Esophagus squamous epithelium (tissue), 5 donors: ENCODE data around the gene DUSP14. TPM values are rescaled to one million over a fixed set of nuclear protein-coding genes. Genes with fewer than 3 reads are reported as not detected.

Experiments
- DNase-seq: peaks from one replicate; lab custom pipeline; 2025; lab: John Stamatoyannopoulos, UW
- H3K27ac ChIP-seq, 4 donors: fragments of 200-600 bp; sonication (generic); one replicate each; pipeline ENCODE4 v1.5.1; 2016 to 2019; ENCODE audit warnings: mild to moderate bottlenecking in 1 of 4
- H3K27me3 ChIP-seq, 4 donors: fragments of 200-600 bp; sonication (generic); 1 replicate in 3 of 4; 2 replicates in 1 of 4; pipeline versions ENCODE4 v1.5.1 to v1.6.0; 2017 to 2021; ENCODE audit warnings: antibody characterized with exemption in 1 of 4
- H3K36me3 ChIP-seq, 3 donors: fragments of 200-600 bp; sonication (generic); one replicate each; pipeline ENCODE4 v1.5.1; 2016 to 2019
- H3K4me1 ChIP-seq, 3 donors: fragments of 200-600 bp; sonication (generic); one replicate each; pipeline ENCODE4 v1.5.1; 2017 to 2019
- H3K4me3 ChIP-seq, 4 donors: fragments of 200-600 bp; sonication (generic); 1 replicate in 3 of 4; 2 replicates in 1 of 4; pipeline ENCODE4 v1.5.1; 2016 to 2019; ENCODE audit warnings: mild to moderate bottlenecking in 2 of 4, moderate library complexity in 1 of 4
- H3K9me3 ChIP-seq, 3 donors: fragments of 200-600 bp; sonication (generic); one replicate each; pipeline ENCODE4 v1.5.1; 2016 to 2019
- POLR2A ChIP-seq, 4 donors: fragments of 450-650 bp; IDR thresholded peaks; one replicate each; pipeline ENCODE4 v1.6.1; 2017; ENCODE audit warnings: antibody characterized with exemption in 4 of 4, mild to moderate bottlenecking in 4 of 4, moderate library complexity in 3 of 4
- WGBS, 2 donors: methylation state at CpG; one replicate each; pipeline ENCODE4 v1.1.5; 2018; 5-methylcytosine and 5-hydroxymethylcytosine counted together
- intact Hi-C: fragments of 100-400 bp; cut with DNase I; formaldehyde crosslinking; loops from one replicate; pipeline ENCODE4 v1.15.0; 2022
- total RNA-seq, 4 donors: library from RNA; depleted of rRNA; stranded (reverse); fragments of >200 nt; gene quantifications; one replicate each; pipeline ENCODE4 v1.1.0, GENCODE V29; 2016
- TF ChIP-seq, protein P1 (sequence below), 6 experiments: fragments of 450-650 bp in 4 of 6; fragments of 200-600 bp in 2 of 6; sonication (generic) in 2 of 6; IDR thresholded peaks; one replicate each; pipeline ENCODE4 v1.5.1; 2016 to 2019; ENCODE audit warnings: antibody characterized with exemption in 6 of 6, mild to moderate bottlenecking in 4 of 6, moderate library complexity in 4 of 6
- donor health status: DM: yes; HTN: yes; CAD: no.

DUSP14 gene
- total RNA-seq, 4 donors from 2014 or later: 11.4 to 28.8 (median 20.4) TPM

DNA sequence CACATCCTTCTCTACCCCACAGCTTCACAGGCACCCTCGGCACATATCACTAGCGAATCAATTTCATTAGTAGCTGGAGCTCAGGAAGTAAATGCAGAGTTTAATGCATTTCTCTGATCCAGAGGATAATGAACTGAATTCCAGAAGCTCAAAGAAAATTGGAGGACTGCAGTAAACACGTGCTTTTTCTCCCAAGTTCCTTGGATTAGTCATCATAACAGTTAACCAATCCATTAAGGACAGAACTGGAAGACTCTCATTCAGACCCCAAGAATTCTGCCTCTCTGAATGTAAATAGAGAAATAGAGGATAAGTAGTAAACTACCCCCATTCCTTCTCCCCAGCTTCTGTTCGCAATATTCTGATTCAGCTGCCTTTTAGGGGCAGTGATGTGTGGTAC is 40.7 kb downstream of the DUSP14 start:
- Histone ChIP-seq H3K36me3 (peaks cover 4 to 96% (median 13%) of the 10 kb centered on the region in 3 donors), H3K4me1 (no peaks in the 10 kb centered on the region), H3K27me3 (no peaks in the 10 kb centered on the region), H3K9me3 (no peaks in the 10 kb centered on the region), H3K4me3 (no peak overlapping the region), H3K27ac (no peak overlapping the region)
- no peak for DNase-seq
- TF ChIP-seq, protein P1, sequence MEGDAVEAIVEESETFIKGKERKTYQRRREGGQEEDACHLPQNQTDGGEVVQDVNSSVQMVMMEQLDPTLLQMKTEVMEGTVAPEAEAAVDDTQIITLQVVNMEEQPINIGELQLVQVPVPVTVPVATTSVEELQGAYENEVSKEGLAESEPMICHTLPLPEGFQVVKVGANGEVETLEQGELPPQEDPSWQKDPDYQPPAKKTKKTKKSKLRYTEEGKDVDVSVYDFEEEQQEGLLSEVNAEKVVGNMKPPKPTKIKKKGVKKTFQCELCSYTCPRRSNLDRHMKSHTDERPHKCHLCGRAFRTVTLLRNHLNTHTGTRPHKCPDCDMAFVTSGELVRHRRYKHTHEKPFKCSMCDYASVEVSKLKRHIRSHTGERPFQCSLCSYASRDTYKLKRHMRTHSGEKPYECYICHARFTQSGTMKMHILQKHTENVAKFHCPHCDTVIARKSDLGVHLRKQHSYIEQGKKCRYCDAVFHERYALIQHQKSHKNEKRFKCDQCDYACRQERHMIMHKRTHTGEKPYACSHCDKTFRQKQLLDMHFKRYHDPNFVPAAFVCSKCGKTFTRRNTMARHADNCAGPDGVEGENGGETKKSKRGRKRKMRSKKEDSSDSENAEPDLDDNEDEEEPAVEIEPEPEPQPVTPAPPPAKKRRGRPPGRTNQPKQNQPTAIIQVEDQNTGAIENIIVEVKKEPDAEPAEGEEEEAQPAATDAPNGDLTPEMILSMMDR (IDR thresholded peaks at IDR 0.05): no peak
- TF ChIP-seq POLR2A (IDR thresholded peaks at IDR 0.05): no peak
- intact Hi-C loops: no loop called here
- WGBS, 2 donors: 72 to 90% methylated on average over 4 of the region's 4 CpGs

DNA sequence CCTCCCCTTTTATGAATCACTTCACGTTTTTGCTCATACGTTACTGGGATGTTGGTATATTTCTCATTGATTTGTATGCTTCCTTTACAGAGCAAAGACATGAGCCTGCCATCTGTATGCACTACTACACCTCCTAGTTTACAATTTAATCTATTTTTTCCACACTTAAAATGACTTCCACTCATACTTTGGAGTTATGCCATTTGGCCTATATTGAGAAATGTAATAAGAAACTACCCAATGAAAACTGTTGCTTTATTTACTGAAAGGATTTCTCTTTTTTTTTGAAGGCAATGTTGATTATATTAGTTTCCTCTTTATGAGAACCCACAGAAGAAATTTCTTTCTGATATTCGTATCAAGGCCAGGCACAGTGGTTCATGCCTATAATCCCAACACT is 43.1 kb downstream of the DUSP14 start:
- 76 to 81% methylated on average over 3 of the region's 3 CpGs for WGBS, 2 donors
- Histone ChIP-seq H3K9me3 (no peaks in the 10 kb centered on the region), H3K36me3 (peaks cover 4 to 96% (median 36%) of the 10 kb centered on the region in 3 donors), H3K4me3 (no peak overlapping the region), H3K4me1 (no peaks in the 10 kb centered on the region), H3K27me3 (no peaks in the 10 kb centered on the region), H3K27ac (no peak overlapping the region)
- intact Hi-C loops: no loop called here
- TF ChIP-seq POLR2A (IDR thresholded peaks at IDR 0.05): no peak
- TF ChIP-seq, protein P1 (IDR thresholded peaks at IDR 0.05): no peak
- DNase-seq: no peak

DNA sequence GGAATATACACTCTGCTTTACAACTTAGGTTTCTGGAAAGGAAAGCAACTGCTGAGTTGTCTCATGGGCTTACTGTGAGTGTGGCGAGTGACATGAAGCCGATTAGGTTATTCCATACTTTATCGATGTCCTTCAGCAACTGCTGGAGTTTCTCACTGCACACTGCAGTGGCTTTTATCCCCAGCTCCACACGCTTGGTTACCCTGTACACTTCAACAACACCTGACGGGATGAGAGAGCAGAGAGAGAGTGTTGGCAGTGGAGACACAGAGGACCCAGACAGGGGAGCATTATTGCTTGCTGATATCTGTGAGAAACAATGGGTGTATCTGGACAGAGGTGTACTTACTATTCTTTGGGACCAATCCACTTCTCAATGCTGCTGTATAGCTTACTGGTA is 46.2 kb downstream of the DUSP14 start:
- H3K4me3 ChIP-seq: no peak overlapping the region
- WGBS, 2 donors: 96 to 100% methylated on average over 5 of the region's 5 CpGs
- H3K27me3 ChIP-seq: no peaks in the 10 kb centered on the region
- no peak overlapping the region for H3K27ac ChIP-seq
- peaks cover 4 to 96% (median 55%) of the 10 kb centered on the region in 3 donors for H3K36me3 ChIP-seq
- H3K9me3 ChIP-seq: no peaks in the 10 kb centered on the region
- no peak for TF ChIP-seq POLR2A (IDR thresholded peaks at IDR 0.05)
- TF ChIP-seq, protein P1 (IDR thresholded peaks at IDR 0.05): no peak
- H3K4me1 ChIP-seq: no peaks in the 10 kb centered on the region
- intact Hi-C loops: no loop called here
- DNase-seq: no peak

DNA sequence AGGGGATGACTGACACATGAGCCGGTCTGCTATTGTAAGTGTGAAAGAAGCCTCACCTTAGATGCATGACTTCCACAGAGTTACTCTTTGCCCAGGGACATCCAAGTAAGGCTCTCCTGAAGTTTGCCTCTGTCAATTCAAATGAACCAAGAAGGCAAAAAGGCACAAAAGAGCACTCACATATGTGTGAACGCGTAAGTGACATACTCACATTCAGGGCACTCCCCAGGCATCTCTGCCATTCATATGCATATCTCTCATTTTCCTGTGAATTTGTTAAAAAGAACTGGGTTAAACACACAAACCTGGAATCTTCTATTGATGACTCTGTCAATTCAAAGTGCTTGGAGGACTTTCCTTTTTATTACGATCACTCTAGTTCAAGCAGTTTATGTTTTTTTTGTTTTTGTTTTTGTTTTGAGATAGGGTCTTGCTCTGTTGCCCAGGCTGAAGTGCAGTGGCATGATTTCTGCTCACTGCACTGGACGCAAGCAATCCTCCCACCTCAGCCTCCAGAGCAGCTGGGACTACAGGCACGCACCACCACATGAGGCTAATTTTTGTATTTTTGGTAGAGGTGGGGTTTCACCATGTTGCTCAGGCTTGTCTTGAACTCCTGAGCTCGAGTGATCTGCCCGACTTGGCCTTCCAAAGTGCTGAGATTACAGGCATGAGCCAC is 49.4 kb downstream of the DUSP14 start:
- H3K36me3 ChIP-seq: peaks cover 0 to 94% (median 64%) of the 10 kb centered on the region in 3 donors

More for the DNA sequence above, 49.4 kb downstream of the DUSP14 start:
- no peak for DNase-seq
- no peaks in the 10 kb centered on the region for H3K9me3 ChIP-seq
- H3K27me3 ChIP-seq: no peaks in the 10 kb centered on the region
- no peak overlapping the region for H3K4me3 ChIP-seq
- intact Hi-C loops: no loop called here
- H3K4me1 ChIP-seq: no peaks in the 10 kb centered on the region
- WGBS, 2 donors: 91 to 97% methylated on average over 8 of the region's 8 CpGs
- TF ChIP-seq POLR2A (IDR thresholded peaks at IDR 0.05): no peak
- TF ChIP-seq, protein P1 (IDR thresholded peaks at IDR 0.05): no peak
- H3K27ac ChIP-seq: no peak overlapping the region
